ENCODE data around the gene GATA1.
A peak's percentile ranks its signal among the peaks of the same experiment; 100 is the strongest.

Gene GATA1

GRCh38 chrX:48786341-48786800 lies at the start of gene GATA1:
GATA1 (plus strand) TSS chrX:48786590; CDS start chrX:48791110, 4,520 bp downstream.
- DNase-seq = no peak

DNA sequence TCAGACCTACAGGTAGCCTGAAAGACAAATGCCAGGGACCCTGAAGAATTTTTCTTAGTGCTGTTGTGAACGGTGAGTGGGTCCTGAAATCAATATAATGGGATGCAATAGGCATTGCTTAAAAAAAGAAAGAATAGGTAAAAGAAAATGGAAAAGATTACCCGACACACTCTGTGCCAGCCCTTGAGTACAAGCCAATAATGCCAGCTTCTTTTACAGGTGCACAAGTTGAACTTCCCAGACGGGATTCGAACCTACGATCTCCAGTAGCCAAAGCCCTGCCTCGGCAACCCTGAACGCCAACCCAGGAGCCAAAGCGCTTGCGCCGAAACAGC lies 49.5 kb upstream of the GATA1 start:
- DNase-seq = no peak

DNA sequence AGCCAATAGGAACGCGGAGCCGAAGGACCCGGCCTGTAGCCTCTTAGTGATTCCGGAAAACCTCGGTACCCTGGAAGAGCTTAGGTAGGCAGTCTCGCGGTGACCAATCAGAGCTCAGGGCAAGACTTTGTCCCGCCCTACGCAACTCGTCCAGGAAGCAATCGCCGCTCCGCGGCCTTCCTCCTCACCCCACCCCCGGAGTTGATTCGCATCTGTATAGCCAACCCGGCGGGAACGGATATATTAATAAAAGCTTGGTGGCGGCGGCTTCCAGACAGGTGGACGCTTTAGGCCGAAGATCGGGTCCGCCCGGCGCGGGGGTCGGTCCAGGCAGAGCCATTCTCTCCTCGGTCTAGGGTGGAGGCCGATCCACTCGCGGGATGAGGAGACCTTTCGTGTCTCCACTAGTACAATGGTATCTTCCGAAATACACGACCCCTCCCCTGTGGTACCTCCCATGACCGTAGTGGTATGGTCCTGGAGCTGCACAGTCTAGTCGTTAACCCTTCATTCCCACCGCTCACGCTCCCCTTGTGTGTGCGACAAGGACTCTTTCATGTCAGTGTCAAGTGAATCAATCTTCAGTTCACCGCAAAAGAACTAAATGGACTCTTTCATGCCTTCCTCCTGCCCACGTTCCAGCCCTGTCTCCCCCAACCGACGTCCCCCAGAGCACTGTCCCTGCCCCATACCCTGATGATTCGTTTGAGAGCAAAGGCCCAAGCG lies 49.0 kb upstream of the GATA1 start:
- peak; percentile 96 for DNase-seq

- DNase-seq = no peak
These were observed 48.5 kb upstream of the GATA1 start for GRCh38 chrX:48737940-48738339.

DNA sequence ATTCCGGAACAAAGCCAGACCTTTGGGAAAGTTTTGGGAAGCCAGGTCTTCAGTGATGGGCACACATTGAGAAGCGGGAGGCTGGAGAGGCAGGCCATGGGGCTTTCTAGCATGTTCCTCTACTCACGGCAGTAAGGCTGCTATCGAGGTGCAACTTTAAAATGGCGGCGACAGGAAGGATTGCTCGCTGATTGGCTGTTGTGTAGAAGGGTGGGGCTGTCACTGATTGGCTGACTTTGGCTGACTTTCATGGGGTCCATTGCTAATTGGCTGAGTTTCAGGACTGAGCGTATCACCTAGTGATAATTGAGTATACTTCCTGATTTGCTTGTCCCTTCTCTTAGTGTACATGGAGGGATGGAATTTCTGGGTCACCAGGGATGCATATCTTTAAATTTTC lies 44.6 kb upstream of the GATA1 start:
- no peak for DNase-seq

DNA sequence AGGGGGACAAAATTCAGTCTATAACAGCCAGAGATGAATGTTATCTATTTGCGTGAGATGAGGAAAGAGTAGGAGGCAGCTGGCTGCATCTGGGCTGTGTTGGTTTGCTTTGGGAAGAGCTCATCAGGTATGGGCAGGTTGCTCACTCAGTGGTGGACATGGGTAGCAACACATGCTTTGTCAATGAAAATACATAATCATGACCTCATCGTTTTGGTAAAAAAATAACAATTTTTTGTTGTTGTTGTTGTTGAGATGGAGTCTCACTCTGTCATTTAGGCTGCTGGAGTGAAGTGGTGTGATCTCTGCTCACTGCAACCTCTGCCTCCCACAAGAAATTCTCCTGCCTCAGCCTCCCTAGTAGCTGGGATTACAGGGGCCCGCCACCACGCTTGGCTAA lies 41.2 kb upstream of the GATA1 start:
- DNase-seq = no peak

- no peak for DNase-seq
These were observed 38.9 kb upstream of the GATA1 start for GRCh38 chrX:48747415-48748016.

- no peak for DNase-seq
These were observed 37.2 kb upstream of the GATA1 start for GRCh38 chrX:48749182-48749581.

DNA sequence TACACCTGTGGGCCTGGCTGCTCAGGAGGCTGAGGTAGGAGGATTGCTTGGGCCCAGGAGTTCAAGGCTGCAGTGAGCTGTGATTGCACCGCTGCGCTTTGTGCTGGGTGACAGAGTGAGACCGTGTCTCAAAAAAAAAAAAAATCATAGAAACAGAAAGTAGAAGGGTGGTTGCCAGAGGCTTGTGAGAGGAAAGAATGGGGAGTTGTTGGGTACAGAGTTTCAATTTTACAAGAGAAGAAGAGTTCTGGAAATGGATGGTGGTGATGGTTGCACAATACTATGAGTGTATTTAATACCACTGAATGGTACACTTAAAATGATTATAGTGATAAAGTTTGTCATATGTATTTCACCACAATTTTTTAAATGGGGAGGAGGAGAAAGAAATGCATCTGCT lies 35.0 kb upstream of the GATA1 start:
- no peak for DNase-seq

GRCh38 chrX:48752498-48752897 lies 33.9 kb upstream of the GATA1 start:
- DNase-seq = no peak

GRCh38 chrX:48753708-48754228 lies 32.6 kb upstream of the GATA1 start:
- no peak for DNase-seq

- no peak for DNase-seq
These were observed 32.2 kb upstream of the GATA1 start for GRCh38 chrX:48754238-48754637.

DNA sequence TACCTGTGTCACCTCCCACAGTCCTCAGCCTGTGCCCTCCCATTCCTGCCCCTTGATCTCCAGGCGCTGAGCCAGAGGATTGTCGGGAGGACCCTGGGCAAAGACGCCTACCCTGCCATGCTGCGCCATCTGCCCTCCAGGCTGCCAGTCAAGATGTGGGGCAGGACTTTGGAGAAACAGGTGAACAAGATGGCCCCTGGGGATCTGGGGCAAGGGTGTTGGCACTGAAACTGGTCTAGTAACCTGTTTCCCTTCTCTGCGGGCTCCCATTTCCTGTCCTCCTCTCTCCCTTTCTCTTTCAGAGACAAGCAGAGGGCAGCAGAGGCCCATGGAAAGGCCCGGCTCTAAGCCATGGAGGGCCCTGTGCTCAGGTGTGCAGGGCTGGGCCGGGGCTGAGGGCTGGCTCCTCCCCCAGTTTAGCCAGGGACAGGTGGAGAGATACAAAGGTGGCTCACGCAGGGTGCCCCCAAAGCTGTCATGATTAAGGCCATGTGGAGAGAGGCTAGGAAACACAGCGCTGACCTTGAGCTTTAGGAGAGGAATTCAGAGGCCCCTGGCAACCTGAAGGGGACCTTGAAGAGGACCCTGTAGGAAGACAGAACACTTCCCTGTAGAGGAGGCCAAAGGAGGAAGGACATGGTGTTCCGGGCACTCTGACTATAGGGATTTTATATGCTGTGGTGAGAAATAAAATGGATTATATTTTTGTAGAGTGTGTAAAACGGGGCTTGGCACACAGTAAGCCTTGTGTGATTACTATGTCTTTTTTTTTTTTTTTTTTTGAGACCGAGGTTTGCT lies 24.5 kb upstream of the GATA1 start, which contains the start of gene GLOD5:
TSS of gene GLOD5 (plus strand) at position 74 of the 798 bp plus-strand sequence. CDS start at position 118, 44 bp downstream.
- DNase-seq = no peak

- no peak for DNase-seq
These were observed 17.2 kb upstream of the GATA1 start for GRCh38 chrX:48769230-48769629.

DNA sequence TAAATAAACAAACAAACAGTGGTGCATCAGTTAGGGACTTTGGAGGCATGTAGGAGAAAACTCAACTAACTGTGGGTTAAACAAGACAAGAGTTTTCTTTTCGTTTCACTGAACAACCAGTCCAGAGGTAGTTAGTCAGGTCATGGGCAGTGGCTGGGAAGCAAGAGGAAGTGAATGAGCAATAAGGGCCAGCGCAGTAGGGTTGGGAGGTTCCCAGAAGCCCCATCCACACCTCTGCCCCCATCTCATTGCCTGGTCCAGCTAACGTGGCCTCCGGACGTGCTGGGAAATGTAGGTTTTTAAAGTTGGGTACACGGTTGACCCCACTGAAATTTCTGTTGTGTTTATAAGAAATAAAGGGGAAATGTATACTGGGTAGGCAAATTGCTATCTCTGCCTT lies 16.1 kb upstream of the GATA1 start:
- DNase-seq = no peak

DNA sequence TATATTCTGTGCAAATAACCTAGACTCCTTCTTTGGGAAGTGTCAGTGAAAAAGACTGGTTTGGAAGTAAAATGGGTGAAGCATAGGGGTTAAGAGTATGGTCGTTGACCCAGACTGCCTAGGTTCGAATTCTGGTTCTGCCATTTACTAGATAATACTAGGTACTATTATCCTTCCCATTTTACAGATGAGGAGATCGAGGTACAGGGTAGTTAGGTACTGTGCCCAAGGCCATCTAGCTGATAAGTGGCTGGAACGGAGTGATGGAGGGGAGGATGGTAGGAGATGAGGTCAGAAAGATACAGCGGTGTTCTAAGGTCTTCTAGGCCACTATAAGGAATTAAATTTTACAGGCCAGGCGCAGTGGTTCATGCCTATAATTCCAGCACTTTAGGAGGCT lies 13.8 kb upstream of the GATA1 start:
- DNase-seq = no peak

GRCh38 chrX:48776818-48777439 lies 9.5 kb upstream of the GATA1 start:
- no peak for DNase-seq

DNA sequence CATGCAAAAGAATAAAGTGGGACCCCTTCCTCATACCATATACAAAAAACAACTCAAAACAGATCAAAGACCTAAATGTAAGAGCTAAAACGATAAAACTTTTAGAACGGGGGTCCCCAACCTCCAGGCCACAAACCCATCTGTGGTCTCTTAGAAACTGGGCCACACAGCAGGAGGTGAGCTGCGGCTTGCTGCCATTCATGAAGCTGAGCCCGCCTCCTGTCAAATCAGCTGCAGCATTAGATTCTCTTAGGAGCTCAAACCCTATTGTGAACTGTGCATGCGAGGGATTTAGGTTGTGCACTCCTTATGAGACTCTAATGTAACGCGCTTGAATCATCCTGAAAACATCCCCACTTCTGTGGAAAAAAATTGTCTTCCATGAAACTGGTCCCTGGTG lies 7.0 kb upstream of the GATA1 start:
- DNase-seq = no peak

DNA sequence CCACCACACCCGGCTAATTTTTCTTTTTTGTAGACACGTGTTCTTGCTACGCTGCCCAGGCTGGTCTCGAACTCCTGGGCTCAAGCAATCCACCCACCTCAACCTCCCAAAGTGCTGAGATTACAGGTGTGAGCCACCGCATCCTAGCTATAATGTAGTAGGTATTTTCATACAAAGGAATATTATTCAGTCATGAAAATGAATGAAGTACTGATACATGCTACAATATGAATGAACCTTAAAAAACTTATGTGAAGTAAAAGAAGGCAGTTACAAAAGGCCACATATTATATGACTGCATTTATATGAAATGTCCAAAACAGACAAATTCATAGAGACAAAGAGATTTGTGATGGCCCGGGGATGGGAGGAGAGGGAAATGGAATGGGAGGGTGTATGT lies 4.7 kb upstream of the GATA1 start:
- no peak for DNase-seq

DNA sequence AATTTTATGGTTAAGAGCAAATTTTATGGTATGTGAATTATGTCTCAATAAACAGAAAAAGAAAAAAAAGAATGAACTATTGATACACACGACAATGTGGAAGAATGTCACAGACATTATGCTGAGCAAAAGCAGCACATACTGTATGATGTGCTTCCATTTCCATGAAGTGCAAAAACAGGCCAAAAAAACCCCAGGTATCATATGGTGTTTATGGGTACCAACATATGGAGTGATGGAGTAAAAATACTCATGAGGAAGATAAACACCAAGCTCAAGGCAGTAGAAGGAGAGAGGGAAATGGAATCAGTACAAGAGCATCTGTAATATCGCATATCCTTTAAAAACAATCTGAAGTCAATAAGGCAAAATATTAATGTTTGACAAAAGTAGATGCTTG lies 4.2 kb upstream of the GATA1 start:
- no peak for DNase-seq

- no peak for DNase-seq
These were observed 3.6 kb upstream of the GATA1 start for GRCh38 chrX:48782795-48783194.

DNA sequence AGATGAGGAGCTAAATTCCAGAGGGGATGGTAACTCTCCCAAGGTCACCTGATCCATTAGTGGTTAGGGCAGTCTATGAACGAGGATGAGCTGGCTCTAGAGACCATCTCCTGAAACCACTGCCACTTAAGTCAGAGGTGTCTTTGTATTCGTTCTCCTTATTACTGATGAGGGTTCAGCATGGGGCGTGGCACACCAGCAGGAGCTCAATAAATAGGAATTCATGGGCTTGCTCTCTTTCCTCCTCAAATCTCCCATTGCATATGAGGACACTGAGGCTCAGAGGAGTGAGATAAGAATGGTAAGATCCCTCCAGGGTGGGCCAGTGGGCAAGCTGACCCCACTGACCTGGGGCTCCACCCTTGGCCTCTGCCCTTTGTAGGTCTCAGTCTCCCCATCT lies 1.7 kb upstream of the GATA1 start:
- DNase-seq = no peak

DNA sequence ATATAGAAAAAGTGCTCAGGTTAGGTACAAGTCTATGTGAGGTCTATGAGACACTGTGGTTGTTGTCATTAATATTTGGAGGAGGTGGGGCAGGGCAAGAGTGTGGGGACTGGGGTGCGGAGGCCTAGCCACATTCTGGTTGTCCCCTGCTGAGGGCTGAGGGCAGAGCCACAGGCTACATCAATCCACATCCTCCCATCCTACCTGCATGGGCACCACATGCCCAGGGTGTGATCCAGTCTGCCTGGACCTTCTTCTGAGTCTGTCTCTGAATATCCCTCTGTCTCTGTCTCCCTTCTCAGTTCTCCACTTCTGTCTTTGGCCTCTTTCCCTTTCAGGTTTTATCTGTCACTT lies 1.2 kb upstream of the GATA1 start:
- DNase-seq = no peak

Data from femur (tissue), 1 donor.